C4-2B (cell line): Measurements from ENCODE around the gene DHDH.

Source experiments
- H3K27ac ChIP-seq: fragments of 450-650 bp; 2 replicates; pipeline ENCODE4 v1.5.1; 2017
- CTCF ChIP-seq: fragments of 450-650 bp; conservative IDR thresholded peaks from 2 replicates; pipeline ENCODE4 v1.5.1; 2017; ENCODE audit warnings: mild to moderate bottlenecking
- ZFX ChIP-seq: fragments of 450-650 bp; IDR thresholded peaks from 2 replicates; pipeline ENCODE4 v1.6.1; 2017

DHDH gene

GRCh38 chr19:48988860-48989259 is 55.4 kb downstream of the DHDH start:
- no peak overlapping the region for H3K27ac ChIP-seq
- TF ChIP-seq CTCF (no peak), ZFX (no peak)

GRCh38 chr19:48989701-48990291 is 56.3 kb downstream of the DHDH start:
- TF ChIP-seq ZFX, result no peak
- no peak for TF ChIP-seq CTCF
- H3K27ac ChIP-seq, result no peak overlapping the region

GRCh38 chr19:48990400-48990799 is 56.9 kb downstream of the DHDH start:
- no peak for TF ChIP-seq ZFX
- TF ChIP-seq CTCF, result no peak
- no peak overlapping the region for H3K27ac ChIP-seq

- no peak for TF ChIP-seq ZFX
- no peak for TF ChIP-seq CTCF
- H3K27ac ChIP-seq, result peak overlapping the region; percentile 92; the same call in 1 of the 2 replicates
Observed at GRCh38 chr19:48991011-48991609, 57.6 kb downstream of the DHDH start.

- H3K27ac ChIP-seq, result peak overlapping the region; percentile 92
- TF ChIP-seq CTCF (no peak), ZFX (no peak)
Observed at GRCh38 chr19:48991873-48992580, 58.5 kb downstream of the DHDH start.

GRCh38 chr19:48992581-48993174 is 59.2 kb downstream of the DHDH start:
- peak overlapping the region; percentile 92 for H3K27ac ChIP-seq
- no peak for TF ChIP-seq ZFX

GRCh38 chr19:48993175-48994034 is 59.9 kb downstream of the DHDH start, which contains the start of the genes GYS1 and RUVBL2:
Gene GYS1 (minus strand): TSS chr19:48993309. CDS start chr19:48993112, 197 bp downstream.
Gene RUVBL2 (plus strand): TSS chr19:48993887. CDS start chr19:48993912, 25 bp downstream.
- TF ChIP-seq CTCF, result peak; percentile 88
- TF ChIP-seq ZFX, result peak; percentile 16; the same call in 1 of the 2 replicates
- peak within 1 kb of the TSS; percentile 92 for H3K27ac ChIP-seq
